ENCODE data around the gene DCUN1D3. TPM values are rescaled to one million over a fixed set of nuclear protein-coding genes. Genes with fewer than 3 reads are reported as not detected.

Gene DCUN1D3
- total RNA-seq, 2 experiments from 2014 or later: 3.1 to 4.5 TPM

DNA sequence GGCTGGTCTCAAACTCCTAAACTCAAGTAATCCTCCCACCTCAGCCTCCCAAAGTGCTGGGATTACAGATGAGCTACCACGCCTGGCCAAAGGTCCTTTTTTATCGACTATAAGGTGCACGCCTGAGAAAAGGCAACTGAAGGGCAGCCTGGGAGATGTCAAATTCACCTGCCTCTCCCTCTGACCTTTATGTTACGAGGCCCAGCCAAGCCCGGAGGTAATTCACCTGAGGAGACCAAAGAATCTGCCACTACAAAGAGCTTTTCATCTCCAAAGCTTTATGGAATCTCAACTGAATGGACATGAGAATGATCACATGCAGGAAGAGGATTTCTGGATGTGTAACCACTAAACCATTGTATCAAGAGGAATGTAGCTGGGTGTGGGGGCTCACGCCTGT is 37.6 kb upstream of the DCUN1D3 start:
- no peaks in the 10 kb centered on the region for H3K9me2 ChIP-seq (ENCODE audit: insufficient read depth, low read length)
- H3K4me1 ChIP-seq (ENCODE audit: insufficient read depth, low read length, poor library complexity, severe bottlenecking): no peaks in the 10 kb centered on the region
- ChIA-PET POLR2A (interaction anchor here (0.6 kb wide), 1 partner anchor 131 kb away, joined by 3 read pairs; the partner anchor contains the start of genes ERI2 and REXO5), CTCF (ENCODE audit: unreplicated experiment) (no interaction called here)
- H4K20me1 ChIP-seq (ENCODE audit: insufficient read depth, low read length): no peaks in the 10 kb centered on the region
- TF ChIP-seq, protein P1, sequence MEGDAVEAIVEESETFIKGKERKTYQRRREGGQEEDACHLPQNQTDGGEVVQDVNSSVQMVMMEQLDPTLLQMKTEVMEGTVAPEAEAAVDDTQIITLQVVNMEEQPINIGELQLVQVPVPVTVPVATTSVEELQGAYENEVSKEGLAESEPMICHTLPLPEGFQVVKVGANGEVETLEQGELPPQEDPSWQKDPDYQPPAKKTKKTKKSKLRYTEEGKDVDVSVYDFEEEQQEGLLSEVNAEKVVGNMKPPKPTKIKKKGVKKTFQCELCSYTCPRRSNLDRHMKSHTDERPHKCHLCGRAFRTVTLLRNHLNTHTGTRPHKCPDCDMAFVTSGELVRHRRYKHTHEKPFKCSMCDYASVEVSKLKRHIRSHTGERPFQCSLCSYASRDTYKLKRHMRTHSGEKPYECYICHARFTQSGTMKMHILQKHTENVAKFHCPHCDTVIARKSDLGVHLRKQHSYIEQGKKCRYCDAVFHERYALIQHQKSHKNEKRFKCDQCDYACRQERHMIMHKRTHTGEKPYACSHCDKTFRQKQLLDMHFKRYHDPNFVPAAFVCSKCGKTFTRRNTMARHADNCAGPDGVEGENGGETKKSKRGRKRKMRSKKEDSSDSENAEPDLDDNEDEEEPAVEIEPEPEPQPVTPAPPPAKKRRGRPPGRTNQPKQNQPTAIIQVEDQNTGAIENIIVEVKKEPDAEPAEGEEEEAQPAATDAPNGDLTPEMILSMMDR (conservative IDR thresholded peaks at IDR 0.05; ENCODE audit: low read length): no peak
- TF ChIP-seq EZH2phosphoT487 (IDR thresholded peaks at IDR 0.05; ENCODE audit: borderline replicate concordance, low read depth, low read length): no peak
- H3K9me3 ChIP-seq (ENCODE audit: low read length): no peaks in the 10 kb centered on the region
- no peak overlapping the region for H3K4me3 ChIP-seq (ENCODE audit: low read depth, low read length, poor library complexity, severe bottlenecking)
- H3K4me2 ChIP-seq (ENCODE audit: low read length): no peak overlapping the region
- H3K36me3 ChIP-seq (ENCODE audit: insufficient read depth, low read length): no peaks in the 10 kb centered on the region
- H2AFZ ChIP-seq (ENCODE audit: low read length): no peak overlapping the region
- intact Hi-C loops (cut with micrococcal nuclease; ENCODE audit: unreplicated experiment): no loop called here
- no peak for DNase-seq (ENCODE audit: low spot score)
- H3K27ac ChIP-seq (ENCODE audit: low read depth, low read length, poor library complexity, severe bottlenecking): no peak overlapping the region
- BruUV-seq (replicated peaks): no TSS peak
- H3K79me2 ChIP-seq (ENCODE audit: insufficient read depth, low read depth, low read length): no peaks in the 10 kb centered on the region

DNA sequence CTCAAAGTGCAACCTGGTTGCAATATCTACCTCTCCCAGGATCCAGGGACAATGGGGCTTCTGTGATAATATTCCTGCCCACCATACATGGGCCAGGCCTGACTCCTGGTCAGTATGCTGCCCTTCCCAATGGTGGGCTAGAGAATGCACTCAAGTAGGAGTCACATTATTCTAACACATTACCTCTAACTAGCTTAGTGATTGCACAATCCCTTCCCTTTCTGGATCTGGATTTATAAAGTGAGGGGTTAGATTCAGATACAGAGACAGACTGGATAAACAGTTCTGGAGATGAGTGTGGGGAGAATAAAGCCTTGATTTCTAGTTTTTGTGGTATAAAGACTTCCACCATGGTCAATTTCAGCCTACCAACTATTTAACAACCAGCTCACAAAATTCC is 33.4 kb upstream of the DCUN1D3 start:
- Histone ChIP-seq H3K36me3 (ENCODE audit: insufficient read depth, low read length) (no peaks in the 10 kb centered on the region), H2AFZ (ENCODE audit: low read length) (no peak overlapping the region), H3K79me2 (ENCODE audit: insufficient read depth, low read depth, low read length) (no peaks in the 10 kb centered on the region), H4K20me1 (ENCODE audit: insufficient read depth, low read length) (no peaks in the 10 kb centered on the region), H3K27ac (ENCODE audit: low read depth, low read length, poor library complexity, severe bottlenecking) (no peak overlapping the region), H3K4me1 (ENCODE audit: insufficient read depth, low read length, poor library complexity, severe bottlenecking) (no peaks in the 10 kb centered on the region), H3K9me3 (ENCODE audit: low read length) (no peaks in the 10 kb centered on the region), H3K9me2 (ENCODE audit: insufficient read depth, low read length) (no peaks in the 10 kb centered on the region), H3K4me2 (ENCODE audit: low read length) (no peak overlapping the region), H3K4me3 (ENCODE audit: low read depth, low read length, poor library complexity, severe bottlenecking) (no peak overlapping the region)
- ChIA-PET POLR2A (no interaction called here), CTCF (ENCODE audit: unreplicated experiment) (no interaction called here)
- intact Hi-C loops (cut with micrococcal nuclease; ENCODE audit: unreplicated experiment): no loop called here
- DNase-seq (ENCODE audit: low spot score): no peak
- BruUV-seq (replicated peaks): no TSS peak
- no peak for TF ChIP-seq EZH2phosphoT487 (IDR thresholded peaks at IDR 0.05; ENCODE audit: borderline replicate concordance, low read depth, low read length)
- TF ChIP-seq, protein P1 (conservative IDR thresholded peaks at IDR 0.05; ENCODE audit: low read length): no peak

GRCh38 chr16:20931066-20931600 is 31.0 kb upstream of the DCUN1D3 start:
- BruUV-seq (replicated peaks): no TSS peak
- no peaks in the 10 kb centered on the region for H4K20me1 ChIP-seq (ENCODE audit: insufficient read depth, low read length)
- no peaks in the 10 kb centered on the region for H3K79me2 ChIP-seq (ENCODE audit: insufficient read depth, low read depth, low read length)
- ChIA-PET POLR2A (interaction anchor here (1.2 kb wide), 1 partner anchor 19 kb away, joined by 3 read pairs; no protein-coding TSS in a partner anchor), CTCF (ENCODE audit: unreplicated experiment) (no interaction called here)
- H3K9me3 ChIP-seq (ENCODE audit: low read length): no peaks in the 10 kb centered on the region
- no peak for DNase-seq (ENCODE audit: low spot score)
- no peak for TF ChIP-seq EZH2phosphoT487 (IDR thresholded peaks at IDR 0.05; ENCODE audit: borderline replicate concordance, low read depth, low read length)
- TF ChIP-seq, protein P1 (conservative IDR thresholded peaks at IDR 0.05; ENCODE audit: low read length): no peak
- H2AFZ ChIP-seq (ENCODE audit: low read length): no peak overlapping the region
- intact Hi-C loops (cut with micrococcal nuclease; ENCODE audit: unreplicated experiment): no loop called here
- no peak overlapping the region for H3K4me3 ChIP-seq (ENCODE audit: low read depth, low read length, poor library complexity, severe bottlenecking)
- H3K36me3 ChIP-seq (ENCODE audit: insufficient read depth, low read length): no peaks in the 10 kb centered on the region
- H3K27ac ChIP-seq (ENCODE audit: low read depth, low read length, poor library complexity, severe bottlenecking): no peak overlapping the region
- H3K4me1 ChIP-seq (ENCODE audit: insufficient read depth, low read length, poor library complexity, severe bottlenecking): no peaks in the 10 kb centered on the region
- no peaks in the 10 kb centered on the region for H3K9me2 ChIP-seq (ENCODE audit: insufficient read depth, low read length)
- H3K4me2 ChIP-seq (ENCODE audit: low read length): no peak overlapping the region
